ENCODE results near the gene OSBPL2.

The OSBPL2 gene

GRCh38 chr20:62303340-62304226 lies 65.3 kb downstream of the OSBPL2 start:
- peak; percentile 6 for DNase-seq

- DNase-seq: no peak
Observed at GRCh38 chr20:62304331-62305148, 66.2 kb downstream of the OSBPL2 start.

DNA sequence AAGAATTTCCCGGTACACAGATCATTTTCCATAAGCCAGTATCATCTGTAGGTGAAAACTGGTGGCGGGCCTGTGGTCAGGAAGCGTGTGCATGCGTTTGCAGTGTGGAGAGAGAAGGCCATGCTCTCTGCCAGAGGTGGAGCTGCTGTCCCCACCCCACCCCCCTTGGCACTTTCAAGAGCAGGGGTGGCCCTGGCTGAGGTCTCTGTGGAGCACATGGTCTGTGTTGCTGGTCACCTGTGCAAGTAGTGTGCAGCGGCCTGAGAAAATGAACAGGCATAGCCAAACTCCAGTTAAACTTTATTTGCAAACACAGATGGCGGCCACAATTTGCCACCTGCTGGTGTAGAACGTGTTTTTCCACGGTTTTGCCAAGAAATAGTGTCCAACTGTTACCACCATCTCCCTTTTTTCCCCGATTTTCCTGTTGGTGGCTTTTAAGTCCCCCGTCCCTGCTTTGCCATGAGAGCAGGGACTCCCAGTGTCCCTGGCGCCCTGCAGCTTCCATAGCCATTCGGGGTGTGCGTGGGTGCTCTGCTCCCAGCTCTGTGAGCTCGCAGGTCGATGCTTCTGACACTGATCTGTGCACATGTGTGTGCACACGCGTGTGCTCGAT lies 66.9 kb downstream of the OSBPL2 start:
- DNase-seq: no peak

DNA sequence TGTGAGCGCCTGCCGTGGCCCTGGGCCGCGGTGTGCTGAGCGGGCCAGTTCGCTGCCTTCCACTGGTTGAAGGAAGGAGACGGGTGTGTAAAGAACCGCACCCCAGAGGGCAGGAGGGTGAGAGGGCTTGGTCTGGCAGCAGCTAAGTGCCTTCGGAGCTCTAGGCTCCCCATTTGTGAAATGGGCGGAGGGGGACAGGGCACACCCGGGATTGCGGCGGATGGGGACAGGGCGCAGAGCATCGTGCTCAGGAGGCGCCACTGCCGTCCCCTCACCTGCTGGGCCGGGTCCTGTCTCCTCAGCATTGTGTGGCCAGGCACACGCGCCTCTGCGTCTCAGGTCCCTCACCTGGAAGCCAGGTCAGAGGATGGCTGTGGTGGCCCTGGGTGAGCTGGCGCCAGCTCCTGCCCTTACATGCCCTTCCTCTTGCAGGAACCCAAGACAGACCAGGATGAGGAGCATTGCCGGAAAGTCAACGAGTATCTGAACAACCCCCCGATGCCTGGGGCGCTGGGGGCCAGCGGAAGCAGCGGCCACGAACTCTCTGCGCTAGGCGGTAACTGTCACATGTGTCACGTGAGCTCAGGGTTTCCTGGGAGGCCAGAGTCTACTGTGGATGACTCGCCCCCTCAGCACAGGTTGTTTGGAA lies 67.6 kb downstream of the OSBPL2 start:
- no peak for DNase-seq

- no peak for DNase-seq
Observed at GRCh38 chr20:62306414-62307187, 68.3 kb downstream of the OSBPL2 start.

GRCh38 chr20:62307226-62308101 lies 69.1 kb downstream of the OSBPL2 start:
- no peak for DNase-seq

- no peak for DNase-seq
Observed at GRCh38 chr20:62308102-62308822, 69.9 kb downstream of the OSBPL2 start.

DNA sequence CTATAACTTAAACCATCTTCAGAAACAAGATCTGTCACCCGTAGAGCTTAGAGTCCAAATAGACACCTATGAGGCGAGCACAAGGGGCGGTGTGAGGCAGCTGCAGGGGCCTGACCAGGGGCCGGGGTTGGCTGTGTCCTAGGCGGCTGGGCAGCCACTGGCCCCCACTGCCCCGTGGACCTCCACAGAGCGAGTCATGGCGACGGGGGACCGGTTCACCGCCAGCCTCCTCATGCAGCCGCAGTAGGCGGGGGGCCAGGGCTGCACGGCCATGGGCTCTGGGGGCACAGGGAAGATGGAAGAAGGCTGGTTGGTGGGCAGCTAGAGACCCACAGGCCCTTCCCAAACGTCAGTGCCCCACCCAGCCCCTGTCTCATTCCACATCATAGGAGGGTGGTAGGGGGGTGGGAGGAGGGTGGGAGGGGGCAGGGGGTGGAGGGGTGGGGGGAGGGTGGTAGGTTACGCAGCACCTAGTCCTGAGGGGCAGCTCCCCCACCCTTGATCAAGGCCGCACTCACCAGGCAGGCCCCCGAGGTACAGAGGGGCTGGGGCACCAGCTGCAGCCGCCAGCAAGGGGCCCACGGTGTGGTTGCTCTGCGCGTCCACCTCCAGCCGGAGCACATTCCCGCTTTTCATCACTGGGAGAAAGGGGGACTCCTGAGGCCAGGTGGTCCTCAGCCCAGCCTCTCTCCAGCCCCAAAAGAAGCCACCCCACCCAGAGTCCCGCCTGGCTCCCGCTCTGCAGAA lies 71.0 kb downstream of the OSBPL2 start:
- no peak for DNase-seq

DNA sequence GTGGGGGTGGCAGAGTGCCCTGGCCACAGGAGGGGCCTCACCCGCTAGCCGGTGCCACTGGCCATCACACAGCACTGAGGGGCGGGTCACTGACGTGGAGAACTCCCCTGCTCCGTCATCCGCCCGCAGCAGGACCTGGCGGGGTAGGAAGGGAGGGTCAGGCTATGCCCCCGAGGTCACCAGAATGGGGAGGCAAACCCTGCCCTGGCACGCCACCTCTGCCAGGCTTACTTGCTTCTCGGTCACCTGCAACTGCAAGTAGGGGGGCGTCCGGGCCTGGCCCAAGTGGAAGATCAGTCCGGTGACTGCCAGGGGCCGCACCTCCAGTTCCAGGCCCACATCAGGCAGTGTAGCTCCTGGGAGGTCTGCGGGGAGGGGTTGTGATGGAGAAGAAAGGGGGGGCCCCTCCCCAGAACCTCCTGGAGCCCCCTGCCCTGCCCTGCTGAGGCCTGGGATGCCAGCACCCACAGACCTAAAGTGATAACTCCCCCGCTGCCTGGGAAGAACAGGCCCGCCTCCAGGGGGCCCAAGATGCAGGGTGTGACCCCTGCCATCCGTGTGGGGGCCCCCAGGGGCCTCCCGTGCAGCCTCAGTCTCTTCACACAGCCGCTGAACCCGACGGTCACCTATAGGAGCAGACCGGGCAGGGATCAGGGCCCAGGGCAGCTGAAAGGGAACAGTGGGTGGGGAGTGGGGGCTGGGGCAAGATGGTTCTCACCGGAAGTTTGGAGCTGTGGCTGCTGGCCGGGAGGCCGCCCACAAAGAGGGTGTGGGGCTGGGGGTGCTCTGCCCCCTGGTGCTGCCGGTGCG lies 71.8 kb downstream of the OSBPL2 start:
- DNase-seq: no peak

- no peak for DNase-seq
Observed at GRCh38 chr20:62310757-62311121, 72.4 kb downstream of the OSBPL2 start.

- no peak for DNase-seq
Observed at GRCh38 chr20:62311150-62311549, 72.8 kb downstream of the OSBPL2 start.

- no peak for DNase-seq
Observed at GRCh38 chr20:62311832-62312661, 73.7 kb downstream of the OSBPL2 start.

DNA sequence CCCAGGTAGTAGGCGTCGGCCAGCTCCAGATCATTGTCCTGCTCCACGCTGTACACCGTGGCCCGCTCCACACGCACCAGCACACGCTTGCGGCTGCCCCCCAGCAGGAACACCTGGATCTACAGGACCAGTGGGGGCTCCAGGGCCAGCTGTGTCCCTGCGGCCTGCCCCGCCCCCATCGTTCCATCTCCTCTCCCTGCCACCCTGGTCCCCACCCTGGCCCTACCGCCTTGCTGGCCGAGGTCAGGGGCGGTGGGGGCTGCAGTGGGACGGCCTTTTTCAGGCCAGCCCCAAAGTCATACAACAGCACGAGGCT lies 74.3 kb downstream of the OSBPL2 start:
- DNase-seq: no peak

GRCh38 chr20:62313021-62313420 lies 74.7 kb downstream of the OSBPL2 start:
- DNase-seq: no peak

DNA sequence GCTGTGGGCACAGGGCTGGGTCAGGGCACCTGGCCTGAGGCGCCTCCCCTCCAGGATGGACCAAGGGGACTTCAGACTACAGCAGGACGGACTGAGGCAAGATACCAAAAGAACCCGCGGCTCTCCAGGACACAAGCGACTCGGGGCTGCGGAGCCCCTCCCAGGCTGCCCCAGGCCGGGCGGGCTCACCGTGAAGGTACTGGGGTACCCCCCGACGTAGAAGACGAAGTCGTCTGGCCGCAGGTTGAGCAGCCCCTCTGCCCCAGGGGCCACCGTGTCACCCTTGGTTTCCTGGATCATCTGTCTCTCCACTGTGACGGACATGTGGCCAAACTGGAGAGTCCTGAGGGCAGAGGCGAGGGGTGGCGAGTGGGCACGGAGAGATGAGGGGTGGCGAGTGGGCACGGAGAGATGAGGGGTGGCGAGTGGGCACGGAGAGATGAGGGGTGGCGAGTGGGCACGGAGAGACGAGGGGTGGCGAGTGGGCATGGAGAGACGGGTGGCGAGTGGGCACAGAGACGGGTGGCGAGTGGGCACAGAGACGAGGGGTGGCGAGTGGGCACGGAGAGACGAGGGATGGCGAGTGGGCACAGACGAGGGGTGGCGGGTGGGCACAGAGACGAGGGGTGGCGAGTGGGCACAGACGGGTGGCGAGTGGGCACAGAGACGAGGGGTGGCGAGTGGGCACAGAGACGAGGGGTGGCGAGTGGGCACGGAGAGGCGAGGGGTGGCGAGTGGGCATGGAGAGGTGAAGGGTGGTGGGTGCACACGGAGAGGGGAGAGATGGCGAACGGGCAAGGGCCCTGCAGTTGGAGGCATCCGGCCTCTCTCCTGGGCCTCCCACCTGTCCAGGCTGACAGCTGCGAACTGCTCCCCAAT lies 75.4 kb downstream of the OSBPL2 start:
- DNase-seq: no peak

DNA sequence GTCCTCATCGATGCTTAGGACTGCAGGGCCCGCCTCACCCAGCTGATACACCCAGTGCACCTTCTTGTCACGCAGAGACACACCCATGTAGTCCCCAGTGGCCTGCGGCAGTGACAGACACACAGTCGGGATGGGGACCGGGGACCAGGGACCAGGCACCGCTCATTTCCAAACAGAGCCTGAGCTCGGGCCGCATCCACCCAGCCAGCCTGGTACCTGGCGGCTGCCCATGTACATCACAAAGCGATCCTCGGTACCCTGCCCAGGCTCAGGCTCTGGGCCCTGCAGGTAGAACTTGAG lies 76.0 kb downstream of the OSBPL2 start:
- DNase-seq: no peak

DNA sequence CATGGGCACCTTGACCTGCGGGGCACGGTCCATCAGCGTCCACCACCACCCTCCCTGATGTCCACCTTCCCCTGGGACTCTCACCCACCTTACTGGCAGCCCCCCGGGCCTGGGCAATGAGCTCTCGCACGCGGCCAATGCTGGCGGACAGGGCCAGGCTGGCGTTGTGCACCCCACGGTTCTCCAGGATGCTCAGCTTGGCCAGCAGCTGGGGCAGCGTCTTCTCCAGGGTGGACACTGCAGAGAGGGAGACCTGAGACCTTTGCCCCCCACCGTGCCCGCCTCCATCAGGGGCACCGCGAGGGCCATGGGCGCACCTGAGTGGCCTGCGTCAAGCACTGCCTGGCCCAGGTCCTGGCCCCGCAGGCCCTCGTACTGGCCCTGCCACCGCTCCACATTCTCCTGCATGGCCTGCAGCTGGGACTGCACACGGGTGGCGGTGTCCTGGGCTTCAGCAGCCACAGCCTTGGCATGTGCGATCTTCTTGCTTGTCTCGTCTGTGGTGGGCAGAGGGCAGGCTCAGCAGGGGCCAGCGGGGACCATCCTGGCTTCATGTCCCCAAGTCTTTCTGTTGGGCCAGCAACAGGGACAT lies 76.5 kb downstream of the OSBPL2 start:
- DNase-seq: no peak

All from CD4-positive, alpha-beta T cell treated with Interleukin-6 for 4 hours (primary cell).